ENCODE measurements around the gene RFPL4A. TPM values are rescaled to one million over a fixed set of nuclear protein-coding genes. Genes with fewer than 3 reads are reported as not detected.
"Not testable (repeated sequence)": the region's sequence is repeated elsewhere in the genome, so short reads cannot be mapped to it uniquely, and the experiment has no call there.

Gene RFPL4A
- total RNA-seq, 1 donor from 2014 or later, result not detected

GRCh38 chr19:55753401-55753800 is 5.5 kb upstream of the RFPL4A start:
- H3K9me3 Mint-ChIP-seq (ENCODE audit: low read depth), result peaks cover 16% of the 10 kb centered on the region
- H3K4me3 Mint-ChIP-seq (ENCODE audit: unreplicated experiment), result no peak overlapping the region
- H3K36me3 Mint-ChIP-seq (ENCODE audit: low read depth), result no peaks in the 10 kb centered on the region

GRCh38 chr19:55756808-55757207 is 2.1 kb upstream of the RFPL4A start:
- not testable (repeated sequence) for DNase-seq (ENCODE audit: low spot score); H3K4me1 Mint-ChIP-seq (ENCODE audit: low read depth); H3K27me3 Mint-ChIP-seq (ENCODE audit: low read depth); H3K27ac Mint-ChIP-seq (ENCODE audit: unreplicated experiment); H3K36me3 Mint-ChIP-seq (ENCODE audit: low read depth); H3K4me3 Mint-ChIP-seq (ENCODE audit: unreplicated experiment)
- peaks cover 27% of the 10 kb centered on the region for H3K9me3 Mint-ChIP-seq (ENCODE audit: low read depth)

More at GRCh38 chr19:55753401-55753800, 5.5 kb upstream of the RFPL4A start:
- no peaks in the 10 kb centered on the region for H3K27me3 Mint-ChIP-seq (ENCODE audit: low read depth)
- no peaks in the 10 kb centered on the region for H3K4me1 Mint-ChIP-seq (ENCODE audit: low read depth)
- TF ChIP-seq CTCF (IDR thresholded peaks at IDR 0.05), result no peak
- no peak for DNase-seq (ENCODE audit: low spot score)
- no peak overlapping the region for H3K27ac Mint-ChIP-seq (ENCODE audit: unreplicated experiment)

- Mint-ChIP-seq H3K36me3 (ENCODE audit: low read depth) (no peaks in the 10 kb centered on the region), H3K27ac (ENCODE audit: unreplicated experiment) (no peak overlapping the region), H3K4me3 (ENCODE audit: unreplicated experiment) (no peak overlapping the region), H3K27me3 (ENCODE audit: low read depth) (no peaks in the 10 kb centered on the region), H3K4me1 (ENCODE audit: low read depth) (no peaks in the 10 kb centered on the region), H3K9me3 (ENCODE audit: low read depth) (peaks cover 13% of the 10 kb centered on the region)
- no peak for DNase-seq (ENCODE audit: low spot score)
- no peak for TF ChIP-seq CTCF (IDR thresholded peaks at IDR 0.05)
These were observed 7.6 kb downstream of the RFPL4A start for GRCh38 chr19:55766466-55766865.

GRCh38 chr19:55768818-55769217 is 9.9 kb downstream of the RFPL4A start, which contains the start of gene RFPL4AL1:
RFPL4AL1 (plus strand) TSS chr19:55769118; CDS start chr19:55771805, 2,687 bp downstream.
- H3K36me3 Mint-ChIP-seq (ENCODE audit: low read depth); H3K27me3 Mint-ChIP-seq (ENCODE audit: low read depth); DNase-seq (ENCODE audit: low spot score); H3K4me3 Mint-ChIP-seq (ENCODE audit: unreplicated experiment); H3K27ac Mint-ChIP-seq (ENCODE audit: unreplicated experiment); H3K4me1 Mint-ChIP-seq (ENCODE audit: low read depth): not testable (repeated sequence)
- H3K9me3 Mint-ChIP-seq (ENCODE audit: low read depth), result peaks cover 11% of the 10 kb centered on the region

- not testable (repeated sequence) for H3K27me3 Mint-ChIP-seq (ENCODE audit: low read depth)
These were observed 10.7 kb downstream of the RFPL4A start for GRCh38 chr19:55769632-55770031.

GRCh38 chr19:55777528-55777927 is 18.6 kb downstream of the RFPL4A start:
- peaks cover 28% of the 10 kb centered on the region for H3K9me3 Mint-ChIP-seq (ENCODE audit: low read depth)
- no peak for DNase-seq (ENCODE audit: low spot score)

More at GRCh38 chr19:55769632-55770031, 10.7 kb downstream of the RFPL4A start:
- H3K36me3 Mint-ChIP-seq (ENCODE audit: low read depth); DNase-seq (ENCODE audit: low spot score); H3K4me3 Mint-ChIP-seq (ENCODE audit: unreplicated experiment); H3K27ac Mint-ChIP-seq (ENCODE audit: unreplicated experiment); H3K4me1 Mint-ChIP-seq (ENCODE audit: low read depth): not testable (repeated sequence)
- H3K9me3 Mint-ChIP-seq (ENCODE audit: low read depth), result peaks cover 13% of the 10 kb centered on the region

More at GRCh38 chr19:55777528-55777927, 18.6 kb downstream of the RFPL4A start:
- Mint-ChIP-seq H3K36me3 (ENCODE audit: low read depth) (no peaks in the 10 kb centered on the region), H3K4me1 (ENCODE audit: low read depth) (no peaks in the 10 kb centered on the region), H3K4me3 (ENCODE audit: unreplicated experiment) (no peak overlapping the region), H3K27ac (ENCODE audit: unreplicated experiment) (no peak overlapping the region), H3K27me3 (ENCODE audit: low read depth) (no peaks in the 10 kb centered on the region)
- no peak for TF ChIP-seq CTCF (IDR thresholded peaks at IDR 0.05)
